Glutamatergic neuron (in vitro differentiated cells): ENCODE measurements around the gene COL25A1. TPM values are rescaled to one million over a fixed set of nuclear protein-coding genes. Genes with fewer than 3 reads are reported as not detected.

Experiments used
- DNase-seq: peaks from one replicate; pipeline ENCODE4 v3.0.0; 2022
- H3K27ac Mint-ChIP-seq: one replicate; pipeline ENCODE4 v1.8.0; 2020; ENCODE audit warnings: mild to moderate bottlenecking, mixed read lengths, inconsistent platforms; ENCODE audit not compliant: unreplicated experiment
- H3K27me3 Mint-ChIP-seq: one replicate; pipeline ENCODE4 v1.8.0; 2020; ENCODE audit warnings: mild to moderate bottlenecking, moderate library complexity, mixed read lengths, inconsistent platforms; ENCODE audit not compliant: unreplicated experiment
- H3K36me3 Mint-ChIP-seq: one replicate; pipeline ENCODE4 v1.8.0; 2020; ENCODE audit warnings: mild to moderate bottlenecking, mixed read lengths, inconsistent platforms; ENCODE audit not compliant: unreplicated experiment
- H3K4me1 Mint-ChIP-seq: one replicate; pipeline ENCODE4 v1.8.0; 2020; ENCODE audit warnings: mild to moderate bottlenecking, low read depth, mixed read lengths, inconsistent platforms; ENCODE audit not compliant: unreplicated experiment
- H3K4me3 Mint-ChIP-seq: one replicate; pipeline ENCODE4 v1.8.0; 2020; ENCODE audit warnings: mild to moderate bottlenecking, mixed read lengths, inconsistent platforms; ENCODE audit not compliant: unreplicated experiment
- H3K9me3 Mint-ChIP-seq: one replicate; pipeline ENCODE4 v1.8.0; 2020; ENCODE audit warnings: mild to moderate bottlenecking, moderate library complexity, mixed read lengths, inconsistent platforms; ENCODE audit not compliant: unreplicated experiment
- total RNA-seq: library from RNA; stranded (reverse); fragmentation: NEBNext Ultra II Directional; extraction: Animal tissue kit (Norgen Biotek cat#: 25700); gene quantifications from one replicate; pipeline ENCODE4 v1.2.1, GENCODE V29; 2021; ENCODE audit not compliant: unreplicated experiment
- TF ChIP-seq, protein P1 (sequence below): fragments of 200-600 bp; sonication (generic); IDR thresholded peaks from one replicate; pipeline ENCODE4 v1.5.0; 2021; ENCODE audit not compliant: partially characterized antibody, unreplicated experiment

COL25A1 gene
- total RNA-seq, 1 donor from 2014 or later, result 1.1 TPM

DNA sequence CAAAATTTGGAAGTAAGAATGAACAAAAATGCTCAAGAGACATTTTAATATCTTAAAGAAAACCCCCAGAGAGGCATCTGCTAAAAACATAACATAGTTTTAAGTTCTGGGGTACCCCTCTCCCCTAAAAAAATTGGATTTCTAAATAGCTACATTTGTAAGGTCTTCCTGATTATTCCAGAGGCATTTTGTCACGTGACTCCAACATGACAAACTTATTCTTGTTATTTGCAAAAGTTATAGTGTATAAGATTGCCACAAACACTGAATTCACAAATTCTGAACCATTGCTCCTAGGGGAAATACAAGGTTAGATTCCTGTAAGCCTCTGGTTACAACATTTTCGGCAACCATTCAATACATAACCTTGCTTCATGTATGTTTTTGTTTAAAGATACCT lies 73.4 kb downstream of the COL25A1 start:
- Mint-ChIP-seq H3K4me1 (no peaks in the 10 kb centered on the region), H3K9me3 (no peaks in the 10 kb centered on the region), H3K4me3 (no peak overlapping the region), H3K36me3 (no peaks in the 10 kb centered on the region), H3K27ac (no peak overlapping the region), H3K27me3 (peaks cover 3% of the 10 kb centered on the region)
- TF ChIP-seq, protein P1, sequence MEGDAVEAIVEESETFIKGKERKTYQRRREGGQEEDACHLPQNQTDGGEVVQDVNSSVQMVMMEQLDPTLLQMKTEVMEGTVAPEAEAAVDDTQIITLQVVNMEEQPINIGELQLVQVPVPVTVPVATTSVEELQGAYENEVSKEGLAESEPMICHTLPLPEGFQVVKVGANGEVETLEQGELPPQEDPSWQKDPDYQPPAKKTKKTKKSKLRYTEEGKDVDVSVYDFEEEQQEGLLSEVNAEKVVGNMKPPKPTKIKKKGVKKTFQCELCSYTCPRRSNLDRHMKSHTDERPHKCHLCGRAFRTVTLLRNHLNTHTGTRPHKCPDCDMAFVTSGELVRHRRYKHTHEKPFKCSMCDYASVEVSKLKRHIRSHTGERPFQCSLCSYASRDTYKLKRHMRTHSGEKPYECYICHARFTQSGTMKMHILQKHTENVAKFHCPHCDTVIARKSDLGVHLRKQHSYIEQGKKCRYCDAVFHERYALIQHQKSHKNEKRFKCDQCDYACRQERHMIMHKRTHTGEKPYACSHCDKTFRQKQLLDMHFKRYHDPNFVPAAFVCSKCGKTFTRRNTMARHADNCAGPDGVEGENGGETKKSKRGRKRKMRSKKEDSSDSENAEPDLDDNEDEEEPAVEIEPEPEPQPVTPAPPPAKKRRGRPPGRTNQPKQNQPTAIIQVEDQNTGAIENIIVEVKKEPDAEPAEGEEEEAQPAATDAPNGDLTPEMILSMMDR, result no peak
- DNase-seq, result no peak

DNA sequence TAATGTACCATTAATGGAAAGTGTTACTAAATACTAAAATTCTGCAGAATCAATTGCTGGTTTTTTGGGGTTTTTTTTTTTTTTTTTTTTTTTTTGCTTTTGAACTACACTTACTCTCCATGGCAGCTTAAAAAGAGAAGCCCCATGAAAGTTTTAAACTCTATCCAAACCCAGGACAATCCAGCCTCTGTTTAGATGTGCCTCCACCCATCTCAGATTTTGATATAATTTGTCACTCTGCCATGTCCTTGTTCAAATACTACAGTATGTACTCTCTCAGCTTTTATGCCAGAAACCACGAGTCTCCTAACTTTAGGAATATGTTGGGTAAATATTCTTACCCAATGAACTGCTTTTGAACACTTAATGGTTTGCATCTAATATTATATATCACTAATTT lies 84.2 kb downstream of the COL25A1 start:
- H3K4me3 Mint-ChIP-seq, result no peak overlapping the region
- DNase-seq, result no peak
- TF ChIP-seq, protein P1, result no peak
- H3K4me1 Mint-ChIP-seq, result no peaks in the 10 kb centered on the region
- H3K27ac Mint-ChIP-seq, result no peak overlapping the region
- H3K27me3 Mint-ChIP-seq, result no peaks in the 10 kb centered on the region
- H3K9me3 Mint-ChIP-seq, result peaks cover 3% of the 10 kb centered on the region
- no peaks in the 10 kb centered on the region for H3K36me3 Mint-ChIP-seq

DNA sequence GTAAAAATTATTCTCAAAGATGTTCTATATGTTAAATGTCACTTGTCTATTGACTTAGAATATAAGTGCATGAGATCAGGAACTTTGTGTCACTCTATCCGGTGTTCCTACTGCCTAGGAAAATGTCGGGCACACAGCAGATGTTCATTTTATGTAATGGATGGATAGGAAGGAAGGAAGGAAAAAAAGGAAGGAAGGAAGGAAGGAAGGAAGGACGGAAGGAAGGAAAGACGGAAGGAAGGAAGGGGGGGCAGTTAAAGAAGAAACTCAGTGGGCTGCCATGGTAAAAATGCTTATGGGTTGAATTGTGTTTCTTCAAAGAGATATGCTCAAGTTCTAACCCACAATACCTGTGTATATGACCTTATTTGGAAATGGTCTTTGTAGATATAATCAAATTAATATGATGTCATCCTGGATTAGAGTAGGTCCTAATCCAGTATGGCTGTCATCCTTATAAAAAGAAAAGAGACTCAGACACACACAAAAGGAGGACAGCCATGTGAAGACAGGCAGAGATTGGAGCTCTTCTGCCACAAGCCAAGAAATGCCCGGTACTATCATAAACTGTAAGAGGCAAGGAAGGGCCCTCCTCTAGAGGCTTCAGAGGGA lies 86.3 kb downstream of the COL25A1 start:
- Mint-ChIP-seq H3K4me1 (no peaks in the 10 kb centered on the region), H3K9me3 (peaks cover 3% of the 10 kb centered on the region), H3K4me3 (no peak overlapping the region), H3K36me3 (no peaks in the 10 kb centered on the region), H3K27ac (no peak overlapping the region), H3K27me3 (no peaks in the 10 kb centered on the region)
- TF ChIP-seq, protein P1, result no peak
- DNase-seq, result no peak

DNA sequence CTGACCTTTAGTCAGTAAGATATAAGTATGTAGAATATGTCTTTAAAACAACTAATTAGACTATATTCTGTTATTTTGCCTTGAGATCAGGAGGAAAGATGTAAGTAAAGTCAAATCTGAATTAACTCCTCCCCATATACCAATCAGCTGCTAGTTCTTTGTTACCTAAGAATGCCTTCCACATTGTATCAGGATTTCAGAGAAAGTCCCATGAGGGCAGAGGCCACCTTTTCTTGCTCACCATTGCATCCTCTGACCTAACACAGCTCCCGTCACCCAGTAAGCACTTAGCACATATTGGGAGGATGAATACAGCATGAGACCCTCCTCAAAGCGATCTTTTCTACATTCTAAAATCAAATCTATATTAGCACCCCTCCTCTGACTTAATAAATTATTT lies 87.0 kb downstream of the COL25A1 start:
- no peak for DNase-seq
- Mint-ChIP-seq H3K4me3 (no peak overlapping the region), H3K27ac (no peak overlapping the region), H3K4me1 (no peaks in the 10 kb centered on the region), H3K36me3 (no peaks in the 10 kb centered on the region), H3K27me3 (no peaks in the 10 kb centered on the region), H3K9me3 (peaks cover 3% of the 10 kb centered on the region)
- TF ChIP-seq, protein P1, result no peak

DNA sequence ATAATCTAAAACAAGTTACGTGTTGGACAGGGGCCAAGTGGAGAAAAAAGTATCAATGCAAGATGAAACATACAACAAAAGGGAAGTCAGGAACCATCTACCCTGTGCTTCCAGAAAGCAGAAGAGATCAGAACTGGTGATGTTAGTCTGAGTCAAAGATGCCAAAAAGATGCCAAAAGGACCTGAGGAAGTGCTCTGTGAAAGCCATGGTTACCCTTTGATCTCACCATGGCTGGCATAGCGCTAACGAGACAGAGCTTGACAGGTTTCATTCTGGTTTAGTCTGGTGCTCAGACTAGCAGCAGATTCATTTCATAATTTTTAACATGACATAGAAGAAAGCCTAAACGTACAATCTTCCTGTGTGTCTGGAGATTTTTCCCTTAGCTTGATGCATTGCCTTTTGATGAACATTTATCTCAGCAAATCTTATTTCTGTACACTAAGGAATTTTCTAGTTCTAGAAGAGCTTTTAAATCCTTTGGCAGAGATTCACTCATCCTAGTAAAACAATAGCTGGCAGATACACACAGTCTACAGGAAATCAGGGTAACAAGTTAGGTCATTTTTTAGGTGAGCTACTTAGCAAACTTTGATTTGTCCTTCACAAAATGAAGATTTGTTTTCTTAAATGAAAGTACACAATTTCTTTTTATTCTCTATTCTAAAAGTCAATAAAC lies 87.7 kb downstream of the COL25A1 start:
- TF ChIP-seq, protein P1, result no peak

More for the DNA sequence above, 87.7 kb downstream of the COL25A1 start:
- peaks cover 3% of the 10 kb centered on the region for H3K9me3 Mint-ChIP-seq
- no peak for DNase-seq
- H3K36me3 Mint-ChIP-seq, result no peaks in the 10 kb centered on the region
- H3K27me3 Mint-ChIP-seq, result no peaks in the 10 kb centered on the region
- H3K4me1 Mint-ChIP-seq, result no peaks in the 10 kb centered on the region
- no peak overlapping the region for H3K4me3 Mint-ChIP-seq
- no peak overlapping the region for H3K27ac Mint-ChIP-seq
